Panc1 (cell line): ENCODE data around the gene POU3F1. TPM values are rescaled to one million over a fixed set of nuclear protein-coding genes. Genes with fewer than 3 reads are reported as not detected.
A peak's percentile ranks its signal among the peaks of the same experiment; 100 is the strongest.

ENCODE experiments used
- ATAC-seq: fragments of 200-7000 bp; cut with Tn5 transposase; 2 replicates; pipeline ENCODE4 v1.9.1; 2020; ENCODE audit warnings: mild to moderate bottlenecking, moderate library complexity
- BruUV-seq: library from RNA; stranded (reverse); fragments of 400-500 nt; replicated peaks from 2 replicates; lab custom pipeline; 2021; lab: Mats Ljungman, UMichigan
- CTCF ChIA-PET: fragments of 300-600 bp; sonication (Branson Sonifier 250); formaldehyde crosslinking; loops from one replicate; lab custom pipeline; 2022; ENCODE audit warnings: antibody characterized with exemption; lab: Charles Lee
- POLR2A ChIA-PET: fragments of 300-600 bp; sonication (Branson Sonifier 250); formaldehyde crosslinking; loops from one replicate; lab custom pipeline; 2022; ENCODE audit warnings: antibody characterized with exemption; lab: Charles Lee
- DNase-seq: peaks from one replicate; pipeline ENCODE4 v3.0.0-alpha.2; 2010; ENCODE audit warnings: low read depth, low spot score
- H3K27ac ChIP-seq: 2 replicates; pipeline ENCODE4 v1.5.1; 2011; ENCODE audit warnings: mild to moderate bottlenecking, low read length, inconsistent platforms
- H3K27me3 ChIP-seq: fragments of 200-500 bp; sonication (Bioruptor generic); 2 replicates; pipeline ENCODE4 v1.6.0; 2014; ENCODE audit warnings: low read length, inconsistent platforms; ENCODE audit not compliant: control insufficient read depth, insufficient read depth
- H3K36me3 ChIP-seq: fragments of 200-500 bp; sonication (Bioruptor generic); 2 replicates; pipeline ENCODE4 v1.5.1; 2014; ENCODE audit warnings: inconsistent platforms, mild to moderate bottlenecking, low read length, moderate library complexity; ENCODE audit not compliant: control insufficient read depth, insufficient read depth
- H3K4me1 ChIP-seq: 2 replicates; pipeline ENCODE4 v1.5.1; 2011; ENCODE audit warnings: inconsistent platforms, mild to moderate bottlenecking, low read length, moderate library complexity; ENCODE audit not compliant: control insufficient read depth, insufficient read depth
- H3K4me3 ChIP-seq, 2 experiments: 2 replicates each; pipeline ENCODE4 v1.5.1; 2011 to 2012; ENCODE audit warnings: low read depth in 2 of 2, low read length in 2 of 2, mild to moderate bottlenecking in 2 of 2, inconsistent platforms in 1 of 2, moderate library complexity in 1 of 2
- H3K9me3 ChIP-seq: fragments of 200-500 bp; sonication (Bioruptor generic); 2 replicates; pipeline ENCODE4 v1.5.1; 2014; ENCODE audit warnings: low read depth, mild to moderate bottlenecking, inconsistent platforms, low read length, moderate library complexity; ENCODE audit not compliant: control insufficient read depth, insufficient read depth
- POLR2AphosphoS5 ChIP-seq: IDR thresholded peaks from 2 replicates; pipeline ENCODE4 v1.6.1; 2012; ENCODE audit warnings: mild to moderate bottlenecking, low read depth, low read length, moderate library complexity
- SIN3A ChIP-seq: IDR thresholded peaks from 2 replicates; pipeline ENCODE4 v1.6.1; 2012; ENCODE audit warnings: low read depth, mild to moderate bottlenecking, low read length, moderate library complexity, borderline replicate concordance; ENCODE audit not compliant: insufficient read depth
- TCF7L2 ChIP-seq: IDR thresholded peaks from 2 replicates; pipeline ENCODE4 v1.6.1; 2011; ENCODE audit warnings: mild to moderate bottlenecking, low read depth, low read length, inconsistent platforms
- in situ Hi-C: cut with HindIII; loops from 2 replicates; pipeline ENCODE4 v1.10.0; 2016; ENCODE audit warnings: low sequenced_read_pairs, low pct_unique_long_range_greater_than_20kb
- intact Hi-C: fragments of 100-400 bp; cut with micrococcal nuclease; formaldehyde crosslinking; loops from one replicate; pipeline ENCODE4 v1.10.0; 2022; ENCODE audit not compliant: unreplicated experiment
- total RNA-seq: library from RNA; stranded (reverse); gene quantifications from one replicate; pipeline ENCODE4 v1.2.1, GENCODE V29; 2021; ENCODE audit not compliant: unreplicated experiment
- TF ChIP-seq, protein P1 (sequence below): fragments of 450-650 bp; IDR thresholded peaks from 2 replicates; pipeline ENCODE4 v1.5.1; 2017; ENCODE audit warnings: mild to moderate bottlenecking
- TF ChIP-seq, protein P2 (sequence below), 2 experiments: IDR thresholded peaks; 2 replicates each; pipeline ENCODE4 v1.6.1; 2011 to 2012; ENCODE audit warnings: low read depth in 2 of 2, control low read depth in 1 of 2, low read length in 1 of 2, mild to moderate bottlenecking in 1 of 2, moderate library complexity in 1 of 2; ENCODE audit not compliant: insufficient read depth in 1 of 2

POU3F1 gene
- total RNA-seq, 1 experiment from 2014 or later: 0.08 TPM

DNA sequence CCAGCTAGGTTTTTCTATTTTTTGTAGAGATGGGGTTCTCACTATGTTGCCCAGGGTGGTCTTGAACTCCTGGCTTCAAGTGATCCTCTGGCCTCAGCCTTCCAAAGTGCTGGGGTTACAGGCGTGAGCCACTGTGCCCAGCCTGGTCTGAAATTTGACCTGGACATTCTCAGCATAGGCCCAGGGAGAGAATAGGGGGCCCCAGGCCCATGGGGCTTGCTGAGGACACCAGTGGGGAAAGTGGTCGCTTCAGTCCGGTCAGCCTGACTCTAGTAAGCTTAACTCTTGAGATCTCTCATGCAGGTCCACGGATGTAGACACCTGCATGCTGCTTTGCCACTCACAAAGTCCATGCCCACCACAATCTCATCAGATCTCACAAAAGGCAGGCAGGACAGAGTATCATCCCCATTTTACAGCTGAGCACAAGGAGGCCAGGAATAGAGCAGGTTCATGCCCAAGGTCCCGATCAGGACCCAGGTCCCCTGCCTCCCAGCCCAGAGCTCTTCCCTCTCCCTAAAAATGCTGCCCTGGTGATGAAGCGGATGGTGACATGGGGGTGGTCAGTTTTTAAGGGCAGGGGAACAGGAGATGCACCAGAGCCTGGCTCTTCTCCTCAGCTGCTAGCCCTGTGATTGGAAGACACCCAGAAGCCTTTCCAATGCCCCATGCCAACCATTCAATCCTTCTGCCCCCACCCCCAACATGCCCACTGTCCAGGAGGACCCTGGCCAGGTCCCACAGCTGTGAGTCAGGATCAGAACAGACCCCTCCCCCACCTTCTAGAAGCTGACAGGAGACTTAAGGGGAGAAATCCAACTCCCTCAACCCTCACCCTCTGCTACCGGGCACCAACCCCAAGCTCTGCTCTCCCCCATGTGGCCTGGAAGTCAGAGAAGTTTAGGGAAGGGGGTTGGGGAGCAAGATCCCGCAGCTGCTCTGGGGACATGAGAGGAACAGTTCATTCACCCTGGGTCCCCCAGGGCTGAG, 43.0 kb downstream of the POU3F1 start:
- intact Hi-C loops (no loop called here), in situ Hi-C loops (no loop called here)
- Histone ChIP-seq H3K4me3 (peak overlapping the region; percentile 60 to 65), H3K27me3 (no peaks in the 10 kb centered on the region), H3K9me3 (no peaks in the 10 kb centered on the region), H3K27ac (peak overlapping the region; percentile 85), H3K36me3 (no peaks in the 10 kb centered on the region; the same call in 1 of the 2 replicates), H3K4me1 (peaks cover 50% of the 10 kb centered on the region)
- ATAC-seq (no peak), DNase-seq (no peak)
- ChIA-PET POLR2A (no interaction called here), CTCF (no interaction called here)
- TF ChIP-seq, protein P1, sequence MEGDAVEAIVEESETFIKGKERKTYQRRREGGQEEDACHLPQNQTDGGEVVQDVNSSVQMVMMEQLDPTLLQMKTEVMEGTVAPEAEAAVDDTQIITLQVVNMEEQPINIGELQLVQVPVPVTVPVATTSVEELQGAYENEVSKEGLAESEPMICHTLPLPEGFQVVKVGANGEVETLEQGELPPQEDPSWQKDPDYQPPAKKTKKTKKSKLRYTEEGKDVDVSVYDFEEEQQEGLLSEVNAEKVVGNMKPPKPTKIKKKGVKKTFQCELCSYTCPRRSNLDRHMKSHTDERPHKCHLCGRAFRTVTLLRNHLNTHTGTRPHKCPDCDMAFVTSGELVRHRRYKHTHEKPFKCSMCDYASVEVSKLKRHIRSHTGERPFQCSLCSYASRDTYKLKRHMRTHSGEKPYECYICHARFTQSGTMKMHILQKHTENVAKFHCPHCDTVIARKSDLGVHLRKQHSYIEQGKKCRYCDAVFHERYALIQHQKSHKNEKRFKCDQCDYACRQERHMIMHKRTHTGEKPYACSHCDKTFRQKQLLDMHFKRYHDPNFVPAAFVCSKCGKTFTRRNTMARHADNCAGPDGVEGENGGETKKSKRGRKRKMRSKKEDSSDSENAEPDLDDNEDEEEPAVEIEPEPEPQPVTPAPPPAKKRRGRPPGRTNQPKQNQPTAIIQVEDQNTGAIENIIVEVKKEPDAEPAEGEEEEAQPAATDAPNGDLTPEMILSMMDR: no peak
- TF ChIP-seq POLR2AphosphoS5 (no peak), TCF7L2 (no peak), SIN3A (no peak)
- TF ChIP-seq, protein P2, sequence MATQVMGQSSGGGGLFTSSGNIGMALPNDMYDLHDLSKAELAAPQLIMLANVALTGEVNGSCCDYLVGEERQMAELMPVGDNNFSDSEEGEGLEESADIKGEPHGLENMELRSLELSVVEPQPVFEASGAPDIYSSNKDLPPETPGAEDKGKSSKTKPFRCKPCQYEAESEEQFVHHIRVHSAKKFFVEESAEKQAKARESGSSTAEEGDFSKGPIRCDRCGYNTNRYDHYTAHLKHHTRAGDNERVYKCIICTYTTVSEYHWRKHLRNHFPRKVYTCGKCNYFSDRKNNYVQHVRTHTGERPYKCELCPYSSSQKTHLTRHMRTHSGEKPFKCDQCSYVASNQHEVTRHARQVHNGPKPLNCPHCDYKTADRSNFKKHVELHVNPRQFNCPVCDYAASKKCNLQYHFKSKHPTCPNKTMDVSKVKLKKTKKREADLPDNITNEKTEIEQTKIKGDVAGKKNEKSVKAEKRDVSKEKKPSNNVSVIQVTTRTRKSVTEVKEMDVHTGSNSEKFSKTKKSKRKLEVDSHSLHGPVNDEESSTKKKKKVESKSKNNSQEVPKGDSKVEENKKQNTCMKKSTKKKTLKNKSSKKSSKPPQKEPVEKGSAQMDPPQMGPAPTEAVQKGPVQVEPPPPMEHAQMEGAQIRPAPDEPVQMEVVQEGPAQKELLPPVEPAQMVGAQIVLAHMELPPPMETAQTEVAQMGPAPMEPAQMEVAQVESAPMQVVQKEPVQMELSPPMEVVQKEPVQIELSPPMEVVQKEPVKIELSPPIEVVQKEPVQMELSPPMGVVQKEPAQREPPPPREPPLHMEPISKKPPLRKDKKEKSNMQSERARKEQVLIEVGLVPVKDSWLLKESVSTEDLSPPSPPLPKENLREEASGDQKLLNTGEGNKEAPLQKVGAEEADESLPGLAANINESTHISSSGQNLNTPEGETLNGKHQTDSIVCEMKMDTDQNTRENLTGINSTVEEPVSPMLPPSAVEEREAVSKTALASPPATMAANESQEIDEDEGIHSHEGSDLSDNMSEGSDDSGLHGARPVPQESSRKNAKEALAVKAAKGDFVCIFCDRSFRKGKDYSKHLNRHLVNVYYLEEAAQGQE (IDR thresholded peaks at IDR 0.05; ENCODE audit: insufficient read depth in 1 of 2, low read depth in 2 of 2, low read length in 1 of 2): no peak
- BruUV-seq: no TSS peak

DNA sequence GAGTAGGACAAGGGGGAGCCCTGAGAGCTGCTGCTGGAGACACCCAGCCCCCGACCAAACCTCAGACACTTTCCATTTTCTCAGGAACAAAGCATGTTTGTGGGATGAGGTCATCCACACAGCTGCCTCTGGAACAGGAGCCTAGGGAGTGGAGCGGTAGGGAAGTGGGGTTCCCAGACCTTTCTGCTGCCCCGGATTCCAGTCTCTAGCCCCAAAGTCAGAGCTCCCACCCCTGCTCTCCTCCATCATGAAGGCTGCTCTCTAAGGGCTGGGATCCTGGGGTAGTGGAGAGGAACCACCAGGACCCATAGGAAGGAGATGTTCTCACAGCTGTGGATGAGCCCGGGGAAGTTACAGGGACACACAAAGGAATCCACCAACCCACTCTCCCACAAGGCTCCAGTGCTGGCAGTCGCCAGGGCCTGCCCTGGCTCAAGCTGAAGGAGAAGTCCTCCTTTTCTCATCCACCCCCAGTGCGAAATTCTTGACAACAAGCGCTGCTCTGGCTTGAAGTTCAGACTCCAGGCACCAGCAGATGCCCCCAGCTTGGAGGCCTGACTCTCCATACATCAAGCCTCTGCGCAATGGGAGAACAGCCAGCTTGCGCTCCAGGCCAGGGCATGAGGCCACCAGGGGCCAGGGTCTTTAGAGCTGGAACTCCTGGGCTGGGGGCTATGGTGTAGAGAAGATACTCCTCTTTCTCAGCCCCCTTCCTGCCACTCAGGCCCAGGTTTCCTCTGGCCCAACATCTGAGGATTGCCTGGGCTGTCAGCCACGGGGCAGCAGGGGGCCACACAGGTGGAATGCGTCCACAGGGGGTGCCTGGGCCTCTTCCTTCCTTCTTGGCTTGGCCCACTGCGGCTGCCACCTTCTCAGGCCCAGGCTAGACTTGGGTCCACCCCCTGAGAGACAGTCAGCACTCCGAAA, 45.8 kb downstream of the POU3F1 start:
- H3K36me3 ChIP-seq: no peaks in the 10 kb centered on the region; the same call in 1 of the 2 replicates

More for the DNA sequence above, 45.8 kb downstream of the POU3F1 start:
- Histone ChIP-seq H3K4me3 (peak overlapping the region in 1 of 2 experiments; percentile 6; a peak in 2 of 4 replicates), H3K27me3 (no peaks in the 10 kb centered on the region), H3K9me3 (no peaks in the 10 kb centered on the region), H3K27ac (peak overlapping the region; percentile 88), H3K4me1 (peaks cover 50% of the 10 kb centered on the region)
- in situ Hi-C loops (no loop called here), intact Hi-C loops (no loop called here)
- ChIA-PET POLR2A (interaction anchor here (1.2 kb wide), 1 partner anchor 10 kb away, joined by 3 read pairs; no protein-coding TSS in a partner anchor), CTCF (interaction anchor here (0.6 to 1.4 kb wide), 2 partner anchors 12 to 863 kb away, joined by 3 to 4 read pairs; partner anchors contain the start of gene UTP11)
- TF ChIP-seq TCF7L2 (peak; percentile 47; the same call in 1 of the 2 replicates), SIN3A (no peak), POLR2AphosphoS5 (no peak)
- TF ChIP-seq, protein P1: no peak
- BruUV-seq: no TSS peak
- no peak for DNase-seq
- ATAC-seq: no peak
